ENCODE results near the gene PRRC1.

GRCh38 chr5:127574852-127575679 lies 57.6 kb downstream of the PRRC1 start:
- TF ChIP-seq GATA2 (IDR thresholded peaks at IDR 0.05; ENCODE audit: low read depth, low read length) (no peak), GATA3 (IDR thresholded peaks at IDR 0.05; ENCODE audit: low read depth, low read length) (no peak)

All from SH-SY5Y (cell line).